Measurements from ENCODE around the gene XPC.

XPC gene

DNA sequence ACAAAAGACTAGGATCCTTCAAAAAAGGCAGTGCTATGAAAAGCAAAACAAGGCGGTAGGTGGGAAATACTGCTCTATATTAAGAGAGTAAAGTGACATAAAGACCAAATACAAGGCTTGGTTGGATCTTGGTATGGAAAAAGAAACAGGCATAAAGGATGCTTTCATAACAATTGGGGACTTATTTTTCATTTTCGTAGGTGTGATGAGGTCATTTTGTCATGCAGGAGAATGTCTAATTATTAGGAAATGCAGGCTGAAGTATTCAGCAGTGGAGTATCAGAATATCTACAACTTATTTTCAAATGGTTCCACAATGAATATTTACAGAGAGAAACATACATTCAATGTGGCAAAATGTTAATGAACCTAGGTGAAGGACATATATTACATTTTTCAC is 9.0 kb downstream of the XPC start:
- DNase-seq, result no peak

DNA sequence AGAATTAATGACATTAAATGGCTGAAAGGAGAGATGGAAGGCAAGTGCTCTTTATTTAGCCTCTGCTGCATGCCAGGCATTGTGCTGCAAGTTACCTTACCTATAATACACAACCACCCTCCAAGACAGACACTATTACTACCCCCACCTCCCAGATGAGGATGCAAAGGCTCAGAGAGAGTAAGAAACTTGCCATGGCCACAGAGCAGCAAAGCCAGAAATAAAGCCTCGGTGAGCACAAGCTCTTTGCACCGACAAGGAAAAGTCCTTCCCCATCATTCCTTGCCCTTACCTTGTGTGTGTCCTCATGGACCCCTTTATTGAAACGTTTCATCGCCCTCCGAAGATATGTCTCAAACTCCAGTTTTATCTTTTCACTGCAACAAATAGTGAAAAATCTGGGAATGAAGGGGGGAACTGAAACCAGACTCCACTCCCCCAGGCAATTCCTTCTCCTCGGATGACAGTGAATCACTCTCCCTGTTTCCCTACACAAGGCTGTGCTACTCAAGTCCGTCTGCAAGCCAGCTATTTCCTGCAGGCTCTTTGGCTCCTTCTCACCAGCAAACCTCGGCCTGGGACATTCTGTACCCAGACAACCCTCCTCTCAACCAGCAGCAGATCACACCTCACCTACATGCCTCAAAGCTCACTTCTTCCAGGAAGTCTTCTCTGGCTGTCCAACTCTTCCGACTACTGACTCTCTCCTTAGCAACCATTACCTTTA is 11.4 kb downstream of the XPC start:
- DNase-seq, result no peak

DNA sequence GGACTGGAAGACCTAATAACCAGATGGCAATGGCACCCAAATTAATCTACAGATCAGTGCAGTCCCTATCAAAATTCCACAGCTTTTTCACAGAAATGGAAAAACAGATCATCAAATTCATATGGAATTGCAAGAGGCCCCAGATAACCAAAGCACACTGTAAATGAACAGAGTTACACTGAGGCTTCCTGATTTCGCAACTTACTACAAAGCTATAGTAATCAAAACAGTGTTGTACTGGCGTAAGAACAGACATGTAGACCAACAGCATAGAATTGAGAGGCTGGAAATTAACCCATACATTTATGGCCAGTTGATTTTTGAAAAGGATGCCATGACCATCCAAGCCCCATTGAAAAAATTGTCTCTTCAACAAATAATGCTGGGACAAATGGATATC is 16.2 kb downstream of the XPC start:
- DNase-seq, result no peak

DNA sequence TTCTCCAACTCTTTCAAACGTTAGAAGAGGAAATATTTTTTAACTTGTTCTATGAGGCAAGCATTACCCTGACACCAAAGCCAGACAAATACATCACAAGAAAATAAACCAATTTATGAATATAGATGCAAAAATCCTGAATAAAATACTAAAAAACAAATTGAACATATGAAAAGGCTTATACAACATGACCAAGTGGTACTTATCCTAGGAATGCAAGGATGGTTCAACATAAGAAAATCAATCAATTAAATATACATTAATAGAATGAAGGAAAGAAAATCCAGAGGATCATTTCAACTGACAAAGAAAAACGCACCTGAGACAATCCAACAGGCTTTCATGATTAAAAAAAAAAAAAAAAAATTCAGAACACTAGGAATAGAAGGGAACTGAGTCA is 17.1 kb downstream of the XPC start:
- DNase-seq, result no peak

DNA sequence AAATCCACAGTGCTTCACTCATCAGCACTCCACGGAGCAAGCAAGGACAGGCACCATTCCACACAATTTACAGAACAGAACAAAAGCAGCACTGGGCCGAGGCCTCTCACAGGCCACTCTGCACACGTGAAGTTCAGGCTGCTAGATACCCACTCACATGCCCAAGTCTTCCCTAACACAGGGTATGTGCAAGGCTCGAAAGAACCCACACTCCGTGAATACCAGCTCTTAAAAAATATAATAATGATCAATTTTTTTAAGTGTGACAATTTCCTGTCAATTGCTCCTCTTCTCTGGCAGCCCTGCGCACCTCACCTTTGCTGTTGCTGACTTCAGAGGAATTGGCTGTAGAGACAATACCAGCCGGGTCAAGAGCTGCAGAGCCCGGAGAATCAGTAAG is 19.0 kb downstream of the XPC start:
- no peak for DNase-seq

DNA sequence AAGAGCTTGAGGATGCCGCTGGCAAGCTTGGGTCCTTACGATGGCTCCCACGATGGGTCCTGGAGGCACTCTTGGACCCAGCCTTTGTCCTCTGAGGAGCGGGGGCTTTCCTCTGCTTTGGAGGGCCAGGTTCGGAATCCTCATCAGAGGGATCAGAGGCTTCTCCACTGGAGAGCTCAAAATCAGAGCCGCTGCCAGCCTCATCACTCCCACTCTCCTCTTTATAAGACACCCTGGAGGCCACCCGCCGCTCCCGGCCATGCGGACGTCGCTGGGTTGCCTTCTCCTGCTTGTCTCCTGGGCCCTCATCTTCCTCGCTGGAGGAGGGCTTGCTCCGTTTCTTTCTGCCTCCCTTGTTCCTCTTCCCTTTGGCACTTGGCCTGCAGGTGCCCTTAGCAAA is 20.0 kb downstream of the XPC start:
- DNase-seq, result no peak

DNA sequence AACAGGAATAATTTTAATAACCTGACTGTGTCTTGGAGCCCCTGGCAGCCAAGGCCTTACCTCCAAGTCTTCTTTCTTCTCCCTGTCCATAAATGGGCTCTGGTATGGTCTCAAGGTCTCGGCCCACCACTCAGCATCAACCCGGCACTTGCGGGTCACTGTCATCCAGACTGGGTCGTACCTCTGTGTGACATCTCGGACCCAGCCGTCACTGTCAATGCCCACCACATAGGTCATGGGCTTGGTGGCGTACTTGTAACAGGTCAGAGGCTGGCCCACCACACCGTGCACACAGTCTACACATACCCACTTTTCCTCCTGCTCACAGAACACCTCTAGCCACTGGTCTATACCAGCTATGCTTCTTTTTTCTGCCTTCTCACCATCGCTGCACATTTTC is 20.4 kb downstream of the XPC start:
- DNase-seq, result no peak

DNA sequence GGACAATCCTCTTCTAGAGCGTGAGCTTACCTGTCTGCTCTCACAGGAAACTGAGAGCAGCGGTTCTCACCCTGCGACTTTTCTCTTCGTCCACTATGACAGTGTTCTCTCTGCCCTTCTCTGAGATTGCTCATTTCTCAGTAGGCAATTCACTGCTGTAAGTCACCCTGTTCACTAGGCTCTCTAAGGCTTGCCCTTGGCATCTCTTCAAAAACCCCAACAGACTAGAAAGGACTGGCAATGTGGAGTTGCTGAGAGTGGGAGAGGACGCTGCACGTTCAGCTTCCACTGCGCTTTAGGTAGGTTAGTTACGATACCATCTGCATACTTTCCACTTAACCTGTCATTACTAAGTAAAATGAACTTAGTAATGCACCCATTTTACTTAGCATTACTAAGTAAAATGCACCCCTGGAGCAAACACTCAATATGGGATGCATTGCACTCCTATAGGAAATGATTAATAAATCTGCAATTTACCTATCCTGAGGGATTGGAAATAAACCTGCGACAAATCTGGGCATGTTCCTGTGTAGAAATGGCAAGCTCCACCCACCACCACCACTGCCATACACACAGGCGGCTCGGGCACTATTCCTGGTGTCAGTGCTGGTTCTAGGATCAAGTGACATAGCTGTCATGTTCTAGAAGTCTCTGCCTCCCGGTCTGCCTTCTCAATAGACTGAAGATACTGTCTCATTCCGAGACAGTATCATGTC is 21.4 kb downstream of the XPC start:
- DNase-seq, result no peak

DNA sequence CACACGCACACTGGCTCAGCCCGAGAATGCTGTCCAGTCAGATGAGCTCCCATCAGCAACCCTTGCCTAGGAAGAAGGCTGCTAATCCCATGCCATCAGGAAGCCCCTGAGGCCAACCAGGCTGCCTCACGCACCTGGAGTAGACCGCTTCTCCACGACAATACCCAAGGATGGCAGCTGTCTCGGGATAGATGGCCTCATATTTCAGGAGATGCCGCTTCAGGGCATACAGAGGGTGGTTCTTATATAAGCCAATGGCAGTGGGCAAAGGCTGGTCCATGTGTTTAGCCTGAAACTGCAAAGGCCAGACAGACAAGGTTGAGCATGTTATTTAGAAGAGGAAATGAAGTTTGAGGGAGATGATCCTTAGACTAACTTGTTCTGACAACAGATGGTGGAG is 22.2 kb downstream of the XPC start:
- no peak for DNase-seq

DNA sequence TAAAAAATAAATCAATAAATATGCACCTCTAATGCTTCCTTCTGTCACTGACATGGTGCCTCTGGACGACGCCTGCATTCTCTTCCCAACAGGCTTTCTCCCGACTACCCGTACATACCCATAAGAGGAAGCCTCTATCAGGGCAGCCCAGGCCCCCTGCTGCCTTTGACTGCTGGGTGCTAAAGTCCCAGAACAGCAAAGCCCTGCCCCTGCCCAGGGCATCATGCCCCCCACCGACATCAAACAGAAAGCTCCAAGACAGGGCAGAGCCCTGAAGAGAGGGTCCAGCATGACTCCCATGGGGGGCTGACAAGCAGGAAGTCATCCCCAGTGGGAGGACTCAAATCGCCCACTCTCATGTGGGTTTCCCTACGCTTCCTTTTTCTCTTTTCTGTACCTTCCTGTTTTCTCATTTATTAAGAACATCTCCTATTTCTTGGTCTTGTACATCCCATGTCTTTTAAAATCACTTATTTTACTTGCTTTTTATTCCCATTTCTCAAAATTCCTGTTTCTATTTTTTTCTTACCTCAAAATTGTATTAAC is 23.4 kb downstream of the XPC start:
- DNase-seq, result no peak

DNA sequence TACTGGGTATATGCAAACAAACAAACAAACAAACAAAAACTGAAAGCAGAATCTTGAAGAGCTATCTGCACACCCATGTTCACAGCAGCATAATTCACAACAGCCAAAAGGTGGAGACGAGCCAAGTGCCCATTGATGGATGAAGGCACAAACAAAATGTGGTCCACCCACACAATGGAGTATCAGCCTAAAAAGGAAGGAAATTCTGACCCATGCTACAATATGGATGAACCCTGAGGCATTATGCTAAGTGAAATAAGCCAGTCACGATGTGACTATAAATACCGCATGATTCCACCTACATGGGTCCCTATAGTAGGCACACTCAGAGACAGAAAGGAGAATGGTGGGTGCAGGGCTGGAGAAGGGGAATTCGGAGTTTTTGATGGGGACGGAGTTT is 24.1 kb downstream of the XPC start:
- DNase-seq, result no peak

DNA sequence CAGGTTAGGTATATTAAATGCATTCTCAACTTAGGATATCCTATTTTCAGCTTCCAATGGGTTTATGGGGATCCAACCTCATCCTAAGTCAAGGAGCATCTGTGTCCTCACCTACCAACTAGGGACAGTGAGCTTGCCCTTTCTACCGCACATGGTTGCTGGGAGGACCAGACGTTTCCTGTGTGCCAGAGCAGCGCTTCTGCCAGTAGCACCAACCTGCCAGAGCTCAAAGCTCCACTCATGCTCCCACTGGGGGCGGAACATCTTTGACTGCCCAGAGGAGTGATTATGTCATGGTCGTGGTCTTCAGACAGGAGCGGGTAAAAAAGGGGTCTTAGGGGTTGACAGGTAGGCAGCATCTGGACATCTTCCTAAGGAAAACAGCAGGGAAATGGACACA is 24.7 kb downstream of the XPC start:
- DNase-seq, result no peak

DNA sequence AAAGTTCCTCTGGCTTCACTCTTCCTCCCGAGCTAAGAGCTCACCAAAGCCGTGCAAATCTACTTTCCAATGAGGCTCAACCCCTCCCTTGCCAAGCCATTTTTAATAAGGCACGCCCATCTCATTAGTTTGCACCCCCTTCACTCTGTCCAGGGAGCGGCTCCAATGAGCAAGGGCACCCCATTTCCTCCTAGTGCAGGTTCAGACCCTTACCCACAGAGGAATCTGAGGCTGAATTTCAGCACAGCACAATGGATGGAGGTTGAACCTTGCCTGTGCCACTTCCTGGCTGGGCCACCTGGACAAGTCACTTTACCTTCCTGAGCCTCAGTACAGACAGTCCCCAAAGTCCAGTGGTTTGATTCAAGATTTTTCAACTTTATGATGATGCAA is 25.4 kb downstream of the XPC start:
- DNase-seq, result no peak

DNA sequence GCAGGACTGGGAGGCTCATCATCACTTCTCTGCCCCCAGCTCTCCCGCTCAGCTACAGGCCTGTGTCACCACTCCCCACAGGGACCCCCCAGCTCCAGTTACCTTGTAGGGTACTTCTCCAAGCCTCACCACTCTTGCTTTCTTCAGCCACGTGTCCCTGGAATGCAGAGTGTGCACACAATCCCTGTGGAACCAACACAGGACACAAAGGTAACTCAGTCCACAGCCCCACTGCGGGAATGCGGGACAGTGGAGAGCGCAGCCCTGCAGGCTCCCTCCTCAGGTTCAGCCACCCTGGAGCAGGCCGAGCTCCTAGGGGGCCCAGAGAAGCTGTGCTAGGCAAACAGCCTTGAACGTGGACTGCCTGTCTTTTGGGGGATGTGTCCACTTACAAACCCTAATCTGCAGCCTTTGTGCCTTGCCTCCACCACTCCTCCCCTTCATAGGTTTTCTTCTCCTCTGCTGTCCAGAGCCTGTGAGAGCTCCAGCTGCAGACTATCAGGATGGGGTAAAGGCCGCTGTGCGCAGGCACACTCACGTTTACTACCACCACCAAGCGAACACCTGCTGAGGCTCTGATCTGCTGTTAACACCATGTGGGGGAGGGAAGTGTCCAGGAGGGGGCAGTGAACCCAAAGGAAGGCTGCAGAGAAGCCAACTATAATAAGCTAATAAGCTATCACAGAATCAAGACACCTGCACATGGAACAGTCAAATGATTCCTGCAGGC is 26.0 kb downstream of the XPC start:
- no peak for DNase-seq

DNA sequence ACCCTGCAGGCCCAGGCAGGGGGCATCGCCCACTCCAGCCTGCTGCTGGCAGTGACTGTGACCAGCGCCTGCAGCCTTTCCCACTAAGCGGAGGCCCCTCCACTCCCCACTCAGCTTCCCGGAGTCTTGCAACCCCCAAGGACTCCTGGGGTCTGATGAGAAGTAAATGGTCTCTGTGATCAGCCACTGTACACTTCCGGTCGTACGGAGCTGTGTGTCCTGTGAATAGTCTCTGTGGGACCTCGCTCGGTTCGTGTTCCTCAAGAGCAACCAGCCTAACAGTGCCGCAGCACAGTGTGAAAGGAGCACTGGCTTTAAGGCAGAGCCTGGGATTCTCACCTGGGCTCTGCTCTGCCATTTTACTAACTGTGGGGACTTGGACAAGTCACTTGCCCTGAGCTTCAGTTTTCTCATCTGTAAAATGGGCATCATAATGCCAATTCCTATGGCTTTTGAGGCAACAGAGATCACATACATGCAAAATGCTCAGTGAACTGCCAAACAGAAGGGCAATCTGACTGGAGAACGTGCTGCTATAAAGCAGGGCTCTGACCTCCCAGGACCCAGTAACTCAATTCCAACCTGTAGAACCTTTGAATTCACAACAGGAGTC is 26.8 kb downstream of the XPC start:
- DNase-seq, result no peak

DNA sequence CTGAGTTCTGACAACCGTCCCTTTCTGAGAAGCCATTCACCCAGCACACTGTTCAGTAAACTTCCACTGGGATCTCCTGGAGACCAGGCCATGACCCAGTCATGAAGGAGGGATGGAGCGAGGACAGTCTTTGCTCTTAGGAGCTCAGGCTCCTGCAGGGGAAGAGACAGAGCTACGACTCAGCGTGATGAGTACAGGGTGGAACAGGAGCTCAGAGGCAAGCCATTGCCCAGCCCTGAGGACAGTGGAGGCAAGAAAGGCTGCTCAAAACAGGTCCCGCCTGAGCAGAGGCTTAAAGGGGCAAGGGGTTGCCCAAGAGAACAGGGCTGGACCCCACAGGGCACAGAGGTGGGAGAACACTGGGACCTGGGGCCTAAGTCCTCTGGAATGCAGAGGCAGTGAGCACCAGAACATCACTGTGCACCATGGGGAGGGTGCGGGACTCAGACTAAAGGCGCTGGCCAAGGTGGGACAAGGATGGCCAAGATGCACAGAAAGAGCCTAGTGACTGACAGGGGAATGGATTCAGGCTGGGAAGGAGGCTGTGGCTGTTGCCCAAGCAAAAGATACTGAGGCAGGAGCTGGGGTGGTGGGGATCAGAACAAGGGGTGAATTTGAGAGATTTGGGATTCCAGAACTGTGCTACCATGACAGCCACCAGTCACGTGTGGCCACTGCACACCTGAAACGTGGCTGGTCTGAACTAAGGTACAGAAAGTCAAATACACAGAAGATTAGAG is 27.7 kb downstream of the XPC start:
- no peak for DNase-seq

DNA sequence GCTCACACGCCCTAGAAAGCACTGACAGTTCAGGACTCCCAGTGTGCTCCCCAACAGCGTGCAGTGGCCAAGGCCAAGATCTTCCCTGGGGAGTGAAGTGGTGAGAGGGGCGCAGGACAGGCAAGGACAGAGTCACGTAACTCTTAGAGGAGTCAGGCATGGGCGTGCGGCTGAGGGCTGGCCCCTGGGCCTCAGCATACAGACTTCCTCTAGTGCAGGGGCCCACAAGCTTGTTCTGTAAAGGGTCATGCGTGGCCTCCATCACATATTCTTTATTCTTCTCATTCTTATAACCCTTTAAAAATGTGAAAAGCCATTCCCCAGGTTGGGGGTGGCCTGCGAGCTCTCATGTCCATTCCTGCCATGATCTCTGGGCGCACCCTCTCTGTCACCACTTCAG is 28.3 kb downstream of the XPC start:
- no peak for DNase-seq

DNA sequence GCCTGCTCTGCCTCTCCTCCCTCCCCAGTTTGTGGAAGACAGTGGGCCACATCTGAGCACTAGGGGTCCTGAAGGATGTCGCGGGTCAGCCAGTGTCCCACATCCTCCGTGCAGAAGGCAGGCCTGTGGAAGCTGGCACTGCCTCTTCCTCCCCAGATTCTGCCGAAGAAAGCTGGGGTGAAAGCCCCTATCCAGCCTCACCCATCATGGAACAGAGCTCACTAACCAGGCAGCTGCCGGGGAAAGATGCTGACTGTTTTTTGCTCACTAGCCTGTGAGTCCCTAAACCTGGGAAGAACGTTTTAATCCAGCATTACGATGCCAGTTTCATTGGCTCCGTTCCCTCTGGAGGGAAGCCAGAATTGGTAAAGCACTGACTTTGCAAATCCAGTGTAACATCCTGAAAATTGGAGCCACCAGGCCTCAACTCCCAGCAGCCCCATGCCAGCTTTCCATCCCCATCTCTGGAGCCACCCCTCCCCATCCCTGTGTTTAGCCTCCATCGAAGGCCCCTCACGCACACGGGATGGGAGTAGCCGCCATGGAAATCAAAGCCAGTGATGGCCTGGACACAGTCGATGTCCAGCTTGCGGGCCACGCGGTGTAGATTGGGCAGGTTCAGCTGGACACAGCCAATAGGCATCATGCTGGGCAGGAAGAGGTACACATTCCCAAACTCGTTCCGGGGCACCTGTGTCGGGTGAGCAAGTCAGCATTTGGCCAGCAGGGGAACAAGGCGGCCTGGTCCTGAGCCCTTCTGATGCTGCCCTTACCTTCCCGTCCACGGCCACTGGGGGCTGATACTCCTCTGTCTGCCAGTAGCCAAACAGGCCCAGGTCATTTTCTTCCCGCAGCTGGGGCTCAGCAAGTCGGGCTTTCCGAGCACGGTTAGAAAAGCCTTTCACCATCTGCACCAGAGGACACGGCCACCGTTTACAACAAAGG is 30.1 kb downstream of the XPC start:
- DNase-seq, result no peak

DNA sequence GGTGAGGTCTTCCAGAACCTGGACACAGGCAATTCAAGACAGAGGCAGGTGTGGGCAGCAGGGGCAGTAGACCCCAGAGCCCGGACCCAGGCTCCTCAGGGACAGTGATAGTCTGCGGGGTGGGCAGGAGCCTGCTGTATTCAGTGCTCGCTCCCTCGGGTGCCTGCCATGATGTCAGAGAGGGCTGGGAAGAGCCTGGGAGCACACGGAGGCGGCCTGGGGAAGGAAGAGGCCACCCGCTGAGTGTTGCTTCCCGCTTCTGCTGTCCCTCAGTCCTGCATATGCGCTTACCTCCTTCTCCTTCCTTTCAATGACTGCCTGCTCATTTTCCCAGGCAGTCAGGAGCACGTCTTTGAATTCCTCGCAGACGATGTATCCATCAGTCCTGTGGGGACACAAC is 30.8 kb downstream of the XPC start:
- DNase-seq, result no peak

DNA sequence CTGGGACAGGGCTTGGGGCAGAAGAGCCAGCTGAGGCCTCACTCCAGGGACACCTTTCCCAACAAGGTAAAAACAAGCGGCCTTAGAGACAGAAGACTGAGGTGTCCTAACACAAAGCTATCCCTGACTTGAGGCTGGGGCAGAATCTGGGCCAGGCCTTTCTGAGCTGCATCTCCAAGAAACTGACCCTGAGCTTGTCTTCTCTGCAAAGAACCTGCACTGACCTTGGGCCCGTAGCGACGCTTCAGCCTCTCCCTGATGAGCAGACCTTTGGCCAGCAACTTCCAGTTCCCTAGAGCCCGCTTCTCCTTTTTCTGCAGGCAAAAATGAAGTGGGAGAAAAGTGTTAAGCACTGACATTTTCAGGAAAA is 31.4 kb downstream of the XPC start:
- no peak for DNase-seq

DNA sequence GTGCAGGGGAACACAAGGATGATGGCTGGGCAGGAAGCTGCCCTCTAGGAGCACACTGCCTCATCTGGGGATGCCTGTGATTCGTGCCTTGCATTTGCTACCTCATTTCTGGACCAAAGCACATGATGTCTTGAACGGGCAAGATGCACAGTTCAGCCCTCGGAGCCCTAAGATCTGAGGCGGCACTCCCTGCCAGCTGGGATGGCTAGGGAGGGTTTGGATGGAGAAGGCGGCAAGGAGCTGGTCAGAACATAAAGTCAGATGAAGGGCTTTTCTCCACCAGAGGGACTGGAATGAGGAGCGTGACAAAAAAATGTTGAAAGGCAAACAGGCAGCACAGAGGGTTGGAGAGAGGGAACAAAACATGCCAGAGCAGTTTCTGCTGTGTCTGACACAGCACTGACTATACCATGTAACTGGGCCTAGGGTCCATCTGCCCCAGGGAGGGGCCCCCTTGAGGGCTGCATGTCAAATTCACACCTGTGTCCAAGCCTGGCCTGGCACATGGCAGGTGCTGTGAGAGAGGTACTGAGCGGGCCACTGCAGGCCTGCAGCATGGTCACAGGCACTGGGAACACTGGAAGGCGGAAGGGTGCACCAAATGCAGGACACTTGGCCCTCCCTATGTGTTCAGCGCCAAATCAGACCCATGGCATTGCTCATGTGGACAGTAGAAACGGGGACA is 31.9 kb downstream of the XPC start:
- DNase-seq, result no peak
